Activated CD4-positive, alpha-beta T cell treated with anti-CD3 and anti-CD28 coated beads for 4 hours (primary cell): ENCODE data around the gene GABPB2.
A peak's percentile ranks its signal among the peaks of the same experiment; 100 is the strongest.
"Not testable (repeated sequence)": the region's sequence is repeated elsewhere in the genome, so short reads cannot be mapped to it uniquely, and the experiment has no call there.

ENCODE experiments used
- DNase-seq, 2 donors: peaks; one replicate each; pipeline ENCODE4 v3.0.0-alpha.2; 2020

The GABPB2 gene

DNA sequence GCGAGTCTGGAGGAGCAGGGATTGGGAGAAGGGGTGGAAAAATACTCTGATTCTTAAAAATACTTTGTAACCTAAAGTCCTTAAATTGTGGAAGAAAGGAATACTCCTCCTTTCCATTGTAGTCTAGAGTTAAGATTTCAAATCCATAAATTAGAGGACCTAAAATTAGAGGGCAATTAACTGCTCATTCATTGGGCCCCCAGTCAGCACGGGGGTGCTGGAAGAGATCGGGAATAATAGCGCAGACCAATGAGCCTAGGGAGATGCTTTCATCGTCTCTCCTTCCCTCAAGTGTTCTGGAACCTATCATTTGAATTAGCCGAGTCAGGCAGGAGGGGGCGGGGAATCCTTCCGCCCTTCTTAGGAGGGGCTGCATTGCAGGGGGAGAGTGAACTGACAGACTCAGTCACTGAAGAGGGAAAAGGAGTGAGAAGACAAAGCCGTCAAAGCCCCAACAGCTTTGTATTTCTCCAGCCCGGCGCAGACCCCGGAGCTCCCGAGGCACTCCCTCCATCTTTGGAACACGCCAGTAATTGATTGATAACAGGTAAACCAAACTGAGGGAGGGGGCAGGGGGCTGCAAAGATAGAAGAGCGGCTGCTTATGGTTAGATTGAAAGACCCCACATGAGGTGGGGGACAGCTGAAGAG is 10.4 kb upstream of the GABPB2 start, which contains the start of gene MLLT11:
Gene MLLT11 (plus strand): TSS at position 391 of the 650 bp plus-strand sequence. CDS start 6,828 bp downstream, outside the sequence.
- no peak for DNase-seq

DNA sequence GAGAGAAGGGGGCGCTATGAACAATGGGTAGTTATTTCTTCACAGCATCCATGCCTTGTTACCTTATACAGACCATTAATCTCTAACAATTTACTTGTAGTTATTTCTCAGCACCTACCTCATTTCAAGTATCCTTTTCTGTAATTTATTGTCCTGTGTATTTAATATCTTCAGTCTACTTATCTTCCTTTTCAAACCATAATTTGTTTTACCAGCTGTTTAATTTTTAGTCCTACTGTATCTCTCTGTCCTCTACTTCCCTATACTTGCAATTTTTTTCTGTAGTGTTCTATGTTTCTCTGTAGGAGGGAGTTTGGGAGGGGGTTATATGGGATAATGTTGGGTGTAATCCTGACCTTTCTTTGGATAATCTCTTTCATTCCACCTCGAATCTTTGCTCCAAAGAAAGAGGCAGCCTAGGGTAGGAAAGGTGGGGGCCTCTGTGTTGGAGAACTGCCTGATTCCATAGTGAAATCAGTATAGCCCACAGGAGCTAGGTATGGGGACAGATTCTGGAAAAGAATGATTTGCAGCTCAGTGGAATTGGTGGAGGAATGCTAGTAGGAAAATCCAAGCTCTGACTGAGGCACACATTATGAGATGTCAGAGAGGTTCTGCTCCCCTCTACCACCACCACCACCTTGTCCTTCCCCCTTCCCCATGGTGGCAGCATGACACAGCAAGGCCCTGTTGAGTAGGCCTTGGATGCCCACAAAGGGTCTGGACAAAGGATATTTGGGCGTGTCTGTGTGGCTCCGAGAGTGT is 9.7 kb upstream of the GABPB2 start:
- no peak for DNase-seq

DNA sequence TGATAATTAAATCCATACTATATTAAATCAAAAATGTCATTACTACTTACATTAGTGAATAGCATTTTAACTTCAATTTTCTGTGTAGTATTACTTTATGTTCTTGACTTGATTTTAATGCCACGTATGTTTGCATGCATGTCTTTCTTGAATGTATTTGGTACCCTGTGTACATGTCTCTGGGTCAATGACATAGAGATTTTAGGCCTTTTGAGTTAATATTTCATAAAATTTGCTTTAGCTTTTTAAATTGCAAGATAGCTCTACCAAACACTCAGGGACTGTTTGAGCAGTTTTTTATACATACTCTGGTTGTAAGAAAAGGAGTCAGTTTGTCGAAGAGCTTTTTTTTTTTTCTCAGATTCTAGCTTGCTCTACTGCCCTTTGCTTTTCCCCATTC is 8.9 kb upstream of the GABPB2 start:
- DNase-seq = no peak

DNA sequence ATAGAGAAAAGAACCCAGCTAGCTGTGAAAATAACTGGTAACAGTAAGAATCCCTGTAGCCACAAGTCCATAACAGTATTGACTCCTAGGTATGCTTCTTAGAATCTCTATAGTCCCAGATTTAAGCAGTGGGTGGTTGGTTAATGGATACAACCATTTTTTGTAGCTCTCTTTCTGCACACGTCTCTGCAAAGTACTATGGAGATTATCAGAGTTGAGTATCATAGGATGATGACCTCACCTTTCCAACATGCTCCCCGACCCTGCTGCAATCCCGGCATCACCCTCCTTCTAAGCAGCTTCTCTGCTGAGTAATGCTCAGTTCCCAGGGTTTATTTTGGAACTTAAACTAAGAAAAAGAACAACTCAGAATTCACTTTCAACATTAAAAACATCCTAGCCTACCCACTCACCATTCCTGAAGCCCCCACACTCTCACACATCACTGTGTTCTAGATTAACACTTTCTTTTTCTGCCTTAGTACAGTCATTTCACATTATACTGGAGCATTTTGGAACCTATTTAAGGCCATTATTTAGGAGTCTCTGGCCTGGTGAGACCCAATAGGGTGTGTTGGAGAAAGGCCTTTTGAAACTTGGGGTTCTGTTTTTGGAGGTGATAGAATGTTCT is 7.7 kb upstream of the GABPB2 start:
- DNase-seq = no peak

DNA sequence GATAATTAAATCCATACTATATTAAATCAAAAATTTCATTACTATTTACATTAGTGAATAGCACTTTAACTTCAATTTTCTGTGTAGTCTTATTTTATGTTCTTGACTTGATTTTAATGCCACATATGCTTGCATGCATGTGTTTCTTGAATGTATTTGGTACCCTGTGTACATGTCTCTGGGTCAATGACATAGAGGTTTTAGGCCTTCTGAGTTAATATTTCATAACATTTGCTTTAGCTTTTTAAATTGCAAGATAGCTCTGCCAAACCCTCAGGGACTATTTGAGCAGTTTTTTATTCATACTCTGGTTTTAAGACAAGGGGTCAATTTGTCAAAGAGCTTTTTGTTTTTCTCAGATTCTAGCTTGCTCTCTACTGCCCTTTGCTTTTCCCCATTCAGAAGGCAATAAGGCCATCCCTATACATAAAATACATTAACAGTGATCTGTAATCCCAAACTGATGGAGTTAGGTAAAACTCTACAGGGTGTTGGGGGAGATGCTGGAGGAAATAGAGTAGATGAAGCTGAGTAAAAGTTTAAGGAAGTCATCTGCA is 5.4 kb upstream of the GABPB2 start:
- no peak for DNase-seq

DNA sequence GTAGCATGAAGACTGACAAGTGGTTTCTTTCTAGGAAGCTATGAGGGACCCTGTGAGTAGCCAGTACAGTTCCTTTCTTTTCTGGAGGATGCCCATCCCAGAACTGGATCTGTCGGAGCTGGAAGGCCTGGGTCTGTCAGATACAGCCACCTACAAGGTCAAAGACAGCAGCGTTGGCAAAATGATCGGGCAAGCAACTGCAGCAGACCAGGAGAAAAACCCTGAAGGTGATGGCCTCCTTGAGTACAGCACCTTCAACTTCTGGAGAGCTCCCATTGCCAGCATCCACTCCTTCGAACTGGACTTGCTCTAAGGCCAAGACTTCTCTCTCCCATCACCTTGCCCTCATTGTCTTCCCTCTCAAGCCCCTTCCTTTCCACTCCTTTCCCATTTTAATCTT is 3.4 kb upstream of the GABPB2 start:
- DNase-seq = no peak

DNA sequence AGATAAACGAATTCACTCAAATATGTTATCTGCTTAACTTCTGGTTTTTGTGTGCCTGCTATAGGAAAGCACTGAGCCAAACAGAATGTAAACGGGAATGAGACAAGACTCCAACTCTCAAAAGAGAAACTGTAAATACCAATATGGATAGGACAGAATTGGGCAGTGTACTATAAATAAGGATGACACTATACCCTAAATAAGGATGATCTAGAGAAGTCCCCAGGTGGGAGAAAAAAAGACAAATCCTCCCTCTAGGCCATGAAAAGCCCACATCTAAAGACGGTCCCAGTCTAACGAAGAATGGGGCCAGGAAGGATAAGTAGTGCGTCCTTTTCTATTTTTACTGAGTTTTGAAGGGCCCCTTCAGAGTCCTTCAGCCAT is 1.5 kb upstream of the GABPB2 start:
- no peak for DNase-seq

DNA sequence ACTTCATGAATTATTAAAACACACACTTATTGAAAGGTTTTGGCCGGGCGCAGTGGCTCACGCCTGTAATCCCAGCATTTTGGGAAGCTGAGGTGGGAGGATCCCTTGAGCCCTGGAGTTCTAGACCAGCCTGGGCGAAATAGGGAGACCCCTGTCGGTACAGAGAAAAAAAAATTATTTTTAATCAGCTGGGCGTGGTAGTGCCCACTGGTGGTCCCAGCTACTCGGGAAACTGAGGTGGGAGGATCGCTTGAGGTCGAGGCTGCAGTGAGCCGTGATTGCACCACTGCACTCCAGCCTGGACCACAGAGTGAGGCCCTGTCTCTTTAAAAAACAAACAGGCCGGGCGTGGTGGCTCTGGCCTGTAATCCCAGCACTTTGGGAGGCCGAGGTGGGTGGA is 1.7 kb downstream of the GABPB2 start:
- no peak for DNase-seq

DNA sequence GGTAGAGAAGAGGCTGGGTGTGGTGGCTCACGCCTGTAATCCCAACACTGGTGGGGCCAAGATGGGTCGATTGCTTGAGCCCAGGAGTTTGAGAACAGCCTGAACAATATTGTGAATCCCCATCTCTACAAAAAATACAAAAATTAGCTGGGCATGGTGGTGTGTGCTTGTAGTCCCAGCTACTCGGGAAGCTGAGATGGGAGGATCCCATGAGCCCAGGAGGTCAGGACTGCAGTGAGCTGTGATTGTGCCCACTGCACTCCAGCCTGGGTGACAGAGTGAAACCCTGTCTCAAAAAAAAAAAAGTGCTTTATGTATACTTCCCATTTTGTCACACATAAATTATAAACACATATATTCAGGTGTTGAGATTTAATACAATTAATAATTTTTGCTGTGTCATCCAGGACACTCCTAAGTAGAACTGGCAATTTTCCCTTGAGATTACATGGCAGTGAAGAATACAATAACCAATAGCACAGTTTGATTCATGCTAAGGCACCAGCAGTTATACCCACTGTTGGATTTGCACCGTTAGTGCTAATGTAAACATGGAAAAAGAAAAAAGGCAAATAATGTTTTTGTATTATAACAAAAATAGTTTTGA is 15.5 kb downstream of the GABPB2 start:
- no peak for DNase-seq

DNA sequence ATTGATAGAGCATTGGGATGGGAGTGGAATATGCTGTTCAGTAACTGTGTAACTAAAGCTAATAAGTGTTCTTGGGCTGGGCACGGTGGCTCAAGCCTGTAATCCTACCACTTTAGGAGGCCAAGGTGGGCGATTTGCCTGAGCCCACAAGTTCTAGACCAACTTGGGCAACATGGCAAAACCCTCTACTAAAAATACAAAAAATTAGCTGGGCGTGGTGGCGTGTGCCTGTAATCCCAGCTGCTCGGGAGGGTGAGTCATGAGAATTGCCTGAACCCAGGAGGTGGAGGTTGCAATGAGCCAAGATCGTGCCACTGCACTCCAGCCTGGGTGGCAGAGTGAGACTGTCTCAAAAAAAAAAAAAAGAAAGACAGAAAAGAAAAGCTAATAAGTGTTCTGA is 26.9 kb downstream of the GABPB2 start:
- DNase-seq = not testable (repeated sequence)

DNA sequence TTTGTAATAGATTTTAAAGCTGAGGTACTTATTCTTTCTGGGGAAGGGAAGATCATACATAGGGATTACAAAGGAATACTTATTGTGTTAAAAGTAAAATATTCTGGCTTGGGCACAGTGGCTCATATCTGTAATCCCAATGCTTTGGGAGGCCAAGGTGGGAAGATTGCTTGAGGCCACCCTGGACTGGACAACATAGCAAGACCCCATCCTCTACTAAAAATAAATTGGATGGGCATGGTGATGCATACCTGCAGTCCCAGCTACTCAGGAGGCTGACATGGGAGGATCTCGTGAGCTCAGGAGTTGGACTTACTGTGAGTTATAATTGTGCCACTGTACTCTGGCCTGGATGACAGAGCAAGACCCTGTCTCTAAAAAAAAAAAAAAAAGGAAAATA is 27.6 kb downstream of the GABPB2 start:
- DNase-seq = no peak

DNA sequence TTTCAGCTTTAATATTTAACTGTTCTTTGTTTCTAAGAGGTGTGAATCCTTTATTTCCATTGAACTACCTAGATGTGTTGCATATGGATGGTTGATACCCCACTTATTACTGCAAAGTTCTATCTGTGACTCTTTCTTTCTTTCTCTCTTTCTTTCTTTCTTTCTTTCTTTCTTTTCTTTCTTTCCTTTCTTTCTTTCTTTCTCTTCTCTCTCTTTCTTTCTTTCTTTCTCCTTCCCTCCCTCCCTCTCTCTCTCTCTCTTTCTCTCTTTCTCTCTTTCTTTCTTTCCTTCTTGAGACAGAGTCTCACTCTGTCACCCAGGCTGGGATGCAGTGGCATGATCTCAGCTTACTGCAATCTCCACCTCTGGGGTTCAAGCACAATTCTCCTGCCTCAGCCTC is 34.1 kb downstream of the GABPB2 start:
- no peak for DNase-seq

DNA sequence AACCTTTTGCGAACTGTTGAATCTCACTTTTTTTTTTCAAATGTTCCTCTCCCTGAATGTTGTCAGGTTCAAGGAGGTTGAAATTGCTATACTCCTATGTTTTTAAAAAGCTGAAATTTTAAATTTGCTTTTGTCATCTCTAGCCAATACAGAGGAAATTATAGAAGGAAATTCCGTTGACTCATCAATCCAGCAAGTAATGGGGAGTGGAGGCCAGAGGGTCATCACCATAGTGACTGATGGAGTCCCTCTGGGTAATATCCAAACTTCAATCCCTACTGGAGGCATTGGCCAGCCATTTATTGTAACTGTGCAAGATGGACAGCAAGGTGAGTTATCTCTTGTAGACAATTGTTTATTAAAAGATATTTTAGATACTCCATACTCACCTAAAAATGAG is 36.3 kb downstream of the GABPB2 start:
- DNase-seq = no peak

DNA sequence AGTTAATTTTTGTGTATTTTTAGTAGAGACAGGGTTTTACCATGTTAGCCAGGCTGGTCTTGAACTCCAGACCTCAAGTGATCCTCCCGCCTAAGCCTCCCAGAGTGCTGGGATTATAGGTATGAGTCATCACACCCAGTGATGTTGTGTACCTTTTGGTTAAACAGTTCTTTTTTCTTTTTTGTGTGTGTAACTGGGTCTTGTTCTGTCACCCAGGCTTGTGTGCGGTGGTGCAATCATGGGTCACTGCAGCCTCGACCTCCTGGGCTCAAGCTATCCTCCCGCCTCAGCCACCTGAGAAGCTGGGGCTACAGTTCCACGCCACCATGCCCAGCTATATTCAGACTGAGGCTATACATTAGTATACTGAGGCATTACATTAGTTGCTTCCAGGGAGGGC is 37.8 kb downstream of the GABPB2 start:
- DNase-seq = no peak

DNA sequence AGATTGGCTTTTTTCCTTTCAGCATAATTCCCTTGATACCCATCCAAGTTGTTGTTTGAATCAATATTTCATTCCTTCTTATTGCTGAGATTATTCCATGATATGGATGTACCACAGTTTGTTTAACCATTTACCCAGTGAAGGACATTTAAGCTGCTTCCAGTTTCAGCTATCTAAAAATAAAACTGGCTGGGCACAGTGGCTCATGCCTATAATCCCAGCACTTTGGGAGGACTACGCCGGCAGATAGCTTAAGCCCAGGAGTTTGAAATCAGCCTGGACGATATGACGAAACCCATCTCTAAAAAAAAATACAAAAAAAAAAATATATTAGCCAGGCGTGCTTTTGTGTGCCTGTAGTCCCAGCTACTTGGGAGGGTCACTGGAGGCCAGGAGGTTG is 43.3 kb downstream of the GABPB2 start:
- no peak for DNase-seq

DNA sequence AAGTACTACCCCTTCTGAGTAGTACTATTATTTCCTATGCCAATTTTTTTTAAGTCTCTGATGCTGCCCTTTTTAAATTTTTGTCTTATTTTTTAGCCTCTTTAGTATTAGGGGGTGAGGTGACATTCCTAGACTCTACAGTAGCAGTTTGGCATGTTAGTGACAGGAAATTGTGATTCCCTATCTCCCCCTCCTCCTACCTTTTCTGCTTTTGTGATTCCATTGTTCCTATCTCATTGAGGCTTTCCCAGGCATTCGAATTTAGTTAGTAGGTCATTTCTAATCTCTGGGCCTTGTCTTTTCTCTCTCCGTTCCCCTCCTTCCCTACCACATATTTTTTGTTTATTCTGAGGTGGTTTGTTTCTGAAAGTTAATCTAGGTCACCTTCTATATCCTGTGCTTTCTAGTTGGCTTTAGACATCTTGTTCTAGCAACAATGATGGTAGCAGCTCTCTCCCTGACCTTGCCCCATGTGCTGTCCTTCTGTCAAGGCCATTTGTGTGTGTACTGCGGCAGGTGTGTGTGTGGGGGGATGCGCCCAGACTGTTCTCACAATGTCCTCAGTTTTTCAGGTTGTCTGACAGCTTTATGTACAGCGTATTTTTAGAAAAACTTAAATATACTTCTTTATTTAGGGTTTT is 54.3 kb downstream of the GABPB2 start:
- DNase-seq = no peak

DNA sequence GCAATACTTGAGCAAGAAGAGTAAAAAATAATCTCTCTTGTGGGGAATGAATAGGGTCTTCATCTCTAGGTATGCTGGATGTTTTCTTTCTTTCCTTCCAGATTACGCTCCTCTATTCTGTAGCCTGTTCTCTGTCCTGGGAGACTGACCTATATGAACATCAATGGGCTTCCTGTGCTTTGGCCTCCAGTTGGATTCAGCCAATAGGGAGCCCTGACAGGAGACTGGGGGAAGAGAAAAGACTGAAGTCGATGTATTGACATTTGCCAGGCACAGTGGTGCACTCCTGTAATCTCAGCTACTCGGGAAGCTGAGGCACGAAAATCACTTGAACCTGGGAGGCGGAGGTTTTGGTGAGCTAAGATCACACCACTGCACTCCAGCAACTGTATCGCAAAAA is 58.2 kb downstream of the GABPB2 start:
- DNase-seq = no peak

DNA sequence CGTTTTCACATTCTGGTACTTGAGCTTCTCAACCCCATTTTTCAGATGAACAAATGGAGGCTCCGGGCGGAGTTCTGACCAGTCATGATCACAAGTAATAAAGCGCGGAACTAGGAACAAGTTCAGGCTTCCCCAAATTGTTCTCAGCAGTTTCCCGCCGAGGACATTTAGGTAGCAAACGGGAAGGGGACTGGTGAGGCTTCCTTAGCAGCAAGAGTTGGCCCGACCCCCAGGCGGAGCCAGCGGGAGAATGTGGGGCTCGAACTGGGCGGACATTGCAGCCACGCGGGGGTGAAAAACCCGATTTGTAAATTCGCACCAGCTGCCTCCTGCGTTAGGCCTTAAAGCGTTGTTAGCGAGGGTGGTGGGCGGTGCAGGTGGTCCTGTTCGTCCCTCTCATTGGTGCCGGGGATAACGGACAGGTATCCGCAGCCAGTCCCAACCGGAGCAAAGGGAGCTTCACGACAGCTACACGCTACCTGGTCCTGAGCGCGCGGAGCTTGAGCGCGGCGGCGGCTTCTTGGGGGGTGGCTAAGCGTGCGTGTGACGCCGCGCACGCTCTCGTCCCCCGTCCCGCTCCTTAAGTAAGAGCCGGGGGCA is 60.5 kb downstream of the GABPB2 start:
- DNase-seq = peak; percentile 78 to 83

DNA sequence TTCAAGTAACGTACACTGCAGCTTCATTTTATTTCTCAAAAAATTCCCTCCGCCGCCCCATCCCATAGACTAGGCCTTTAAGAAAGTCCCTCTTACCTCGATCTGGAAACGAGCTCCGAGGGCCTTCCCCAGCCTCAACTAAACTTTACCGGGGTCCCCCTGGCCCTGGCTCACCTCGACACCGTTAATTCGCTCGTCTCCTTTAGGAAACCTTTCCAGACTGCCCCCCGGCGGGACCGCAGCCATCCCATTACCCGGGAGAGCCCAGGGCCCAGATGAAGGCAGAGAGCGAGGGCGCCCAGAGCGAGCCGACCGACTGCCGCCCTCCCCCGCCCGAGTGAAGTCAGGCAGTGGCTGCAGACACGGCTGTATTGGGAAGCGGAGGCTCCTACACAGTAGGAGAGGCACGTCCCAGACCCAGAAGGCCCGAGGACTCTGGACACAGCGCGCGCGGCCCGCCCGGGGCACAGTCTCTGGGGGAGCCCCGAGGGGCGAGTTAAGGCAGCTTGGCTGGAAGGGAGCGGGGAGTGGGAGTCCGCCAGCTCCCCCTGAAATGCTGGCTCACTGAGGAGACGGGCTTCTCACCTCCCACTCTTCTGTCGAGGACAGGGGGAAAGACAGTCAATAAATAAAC is 61.3 kb downstream of the GABPB2 start:
- no peak for DNase-seq

DNA sequence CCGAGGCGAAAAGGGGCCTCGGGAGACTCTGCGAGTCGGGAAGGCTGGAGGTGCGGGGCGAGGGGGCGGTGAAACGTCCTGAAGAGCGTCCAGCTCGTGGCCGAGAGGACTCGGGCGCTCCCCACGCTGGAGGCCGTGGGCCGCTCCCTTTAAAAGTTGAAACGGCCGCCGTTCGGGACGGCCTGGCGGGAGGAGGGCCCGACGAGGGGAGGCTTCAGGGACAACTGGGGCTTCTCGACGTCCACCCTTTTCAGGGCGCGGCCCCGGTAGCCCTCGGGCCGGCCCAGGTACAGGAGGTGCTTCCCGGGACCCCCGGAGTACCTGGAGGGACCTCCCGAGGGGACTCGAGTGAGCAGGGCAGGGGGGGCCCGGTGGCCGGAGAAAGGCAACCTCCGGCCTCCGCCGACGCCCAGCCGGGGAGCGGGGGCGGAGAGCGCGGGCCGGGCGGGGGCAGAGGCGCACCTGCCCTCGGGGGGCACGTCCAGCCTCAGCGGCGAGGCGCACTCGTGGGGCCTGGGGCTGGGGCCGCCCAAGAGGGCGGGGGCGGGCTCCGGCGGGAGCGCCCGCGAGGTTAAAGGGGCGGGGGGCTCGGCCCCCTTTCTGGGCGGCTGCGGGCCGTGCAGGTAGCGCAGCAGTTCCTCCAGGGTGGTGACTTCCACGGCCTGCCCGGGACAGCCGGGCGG is 61.9 kb downstream of the GABPB2 start:
- no peak for DNase-seq

DNA sequence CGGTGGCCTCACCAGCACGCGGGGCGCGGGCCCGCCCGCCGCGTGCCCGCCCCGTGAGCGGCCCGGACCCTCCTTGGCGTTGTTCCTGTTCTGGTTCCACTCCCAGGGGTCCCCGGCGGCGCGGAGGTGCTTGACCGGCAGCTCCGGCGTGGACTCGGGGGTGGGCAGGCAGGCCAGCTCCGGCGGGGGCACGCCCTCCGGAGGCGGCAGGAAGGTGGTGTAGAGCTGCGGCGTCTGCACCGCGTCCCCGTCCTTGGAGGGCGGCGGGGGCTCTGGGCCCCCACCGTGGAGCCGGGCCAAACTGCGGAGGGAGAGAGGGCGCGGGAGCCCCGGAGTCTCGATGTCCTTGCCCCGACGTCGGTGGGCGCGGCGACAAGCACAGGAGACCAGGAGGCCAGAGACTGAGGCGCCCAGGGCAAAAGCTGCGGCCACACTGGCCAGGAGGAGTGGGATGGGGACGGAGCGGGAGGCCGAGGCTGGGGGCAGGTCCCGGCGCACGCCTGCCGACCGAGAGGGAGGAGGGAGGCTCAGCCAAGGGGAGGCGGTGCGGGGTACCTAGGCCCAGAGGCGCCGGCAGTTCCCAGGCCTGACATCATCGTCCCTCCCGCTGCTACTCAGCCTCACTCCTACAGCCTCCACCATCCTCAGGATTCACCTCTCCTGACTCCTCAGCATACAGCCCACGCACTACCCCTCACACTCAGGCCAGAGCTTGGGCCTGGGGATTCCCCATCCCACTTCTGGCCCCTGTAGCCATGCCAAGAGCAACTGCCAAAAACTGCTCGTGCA is 62.7 kb downstream of the GABPB2 start:
- DNase-seq = no peak
